ENCODE data around the gene GRWD1. TPM values are rescaled to one million over a fixed set of nuclear protein-coding genes. Genes with fewer than 3 reads are reported as not detected.

Gene GRWD1
- total RNA-seq, 1 donor from 2014 or later: 77.8 TPM

DNA sequence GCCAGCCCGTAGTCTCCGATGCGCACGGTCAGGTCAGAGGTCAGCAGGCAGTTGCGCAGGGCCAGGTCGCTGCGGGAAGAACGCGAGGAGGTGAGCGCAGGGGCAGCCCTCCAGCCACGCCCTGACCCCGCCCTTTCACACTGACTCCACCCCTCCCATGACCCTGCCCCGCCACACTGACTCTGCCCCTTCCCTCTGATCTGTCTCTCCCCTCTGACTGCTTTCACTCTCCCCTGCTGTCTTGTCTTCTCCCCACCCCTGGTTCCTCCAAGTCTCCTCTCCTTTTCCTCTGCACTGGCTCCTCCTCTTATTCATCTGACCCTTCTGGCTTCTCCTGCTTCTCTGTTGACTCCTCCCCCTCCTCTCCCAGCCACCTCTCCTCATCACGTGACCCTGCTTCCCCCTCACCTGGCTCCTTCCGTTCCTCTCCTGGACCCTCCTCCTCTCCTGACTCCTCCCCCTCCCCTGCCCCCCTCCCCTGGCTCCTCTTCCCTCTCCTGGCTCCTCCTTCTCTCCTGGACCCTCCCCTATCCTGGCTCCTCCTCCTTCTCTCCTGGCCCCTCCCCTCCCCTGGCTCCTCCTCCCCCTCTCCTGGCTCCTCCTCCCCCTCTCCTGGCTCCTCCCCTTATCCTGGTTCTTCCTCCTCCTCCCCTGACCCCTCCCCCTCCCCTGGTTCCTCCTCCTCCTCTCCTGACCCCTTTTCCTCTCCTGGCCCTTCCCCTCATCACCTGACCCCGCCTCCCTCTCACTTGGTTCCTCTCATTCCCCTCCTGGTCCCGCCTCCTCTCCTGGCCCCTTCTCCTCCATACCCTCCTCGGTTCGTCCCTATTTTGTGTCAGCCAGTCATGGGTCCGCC, 55.9 kb downstream of the GRWD1 start:
- no peak overlapping the region for H3K27ac Mint-ChIP-seq
- intact Hi-C loops (cut with micrococcal nuclease): no loop called here
- DNase-seq (ENCODE audit: low spot score): peak; percentile 62
- peak overlapping the region; percentile 55 for H3K4me3 Mint-ChIP-seq (ENCODE audit: low read depth)
- peaks cover 6% of the 10 kb centered on the region for H3K27me3 Mint-ChIP-seq (ENCODE audit: low read depth)
- H3K9me3 Mint-ChIP-seq: no peaks in the 10 kb centered on the region
- H3K4me1 Mint-ChIP-seq (ENCODE audit: low read depth): peaks cover 6% of the 10 kb centered on the region
- H3K36me3 Mint-ChIP-seq (ENCODE audit: low read depth): no peaks in the 10 kb centered on the region

DNA sequence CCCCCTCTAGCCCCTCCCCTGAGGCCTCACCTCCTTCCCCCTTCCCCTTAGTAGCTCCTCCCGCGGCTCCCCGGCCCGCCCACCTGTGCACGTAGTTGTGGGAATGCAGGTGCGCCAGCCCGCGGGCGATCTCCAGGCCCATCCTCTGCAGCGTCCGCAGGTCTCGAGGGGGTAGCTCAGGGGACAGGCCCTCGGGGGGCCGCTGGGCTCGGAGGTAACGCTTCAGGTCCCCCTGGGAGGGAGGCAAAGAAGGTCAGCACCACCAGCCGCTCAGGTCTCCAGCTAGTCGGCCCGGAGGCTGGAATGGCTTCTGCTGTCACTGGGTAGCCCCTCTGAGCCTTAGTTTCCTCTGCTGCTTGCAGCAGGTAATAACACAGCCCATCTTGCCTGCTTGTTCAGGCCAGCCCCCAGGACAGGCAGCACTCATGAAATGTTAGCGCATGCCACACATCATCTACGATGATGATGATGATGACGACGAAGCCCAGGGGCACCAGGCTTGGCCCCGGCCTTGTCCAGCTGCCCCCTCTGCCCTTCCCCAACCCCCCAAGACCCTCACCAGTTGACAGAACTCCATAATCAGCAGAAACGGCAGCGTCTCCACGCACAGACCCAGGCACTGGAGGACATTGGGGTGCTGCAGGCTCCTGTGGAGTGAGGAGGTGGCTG, 56.7 kb downstream of the GRWD1 start:
- peaks cover 2% of the 10 kb centered on the region for H3K27me3 Mint-ChIP-seq (ENCODE audit: low read depth)
- H3K9me3 Mint-ChIP-seq: no peaks in the 10 kb centered on the region
- no peaks in the 10 kb centered on the region for H3K36me3 Mint-ChIP-seq (ENCODE audit: low read depth)
- no peak overlapping the region for H3K4me3 Mint-ChIP-seq (ENCODE audit: low read depth)
- intact Hi-C loops (cut with micrococcal nuclease): no loop called here
- no peak for DNase-seq (ENCODE audit: low spot score)
- H3K4me1 Mint-ChIP-seq (ENCODE audit: low read depth): peaks cover 6% of the 10 kb centered on the region
- no peak overlapping the region for H3K27ac Mint-ChIP-seq

DNA sequence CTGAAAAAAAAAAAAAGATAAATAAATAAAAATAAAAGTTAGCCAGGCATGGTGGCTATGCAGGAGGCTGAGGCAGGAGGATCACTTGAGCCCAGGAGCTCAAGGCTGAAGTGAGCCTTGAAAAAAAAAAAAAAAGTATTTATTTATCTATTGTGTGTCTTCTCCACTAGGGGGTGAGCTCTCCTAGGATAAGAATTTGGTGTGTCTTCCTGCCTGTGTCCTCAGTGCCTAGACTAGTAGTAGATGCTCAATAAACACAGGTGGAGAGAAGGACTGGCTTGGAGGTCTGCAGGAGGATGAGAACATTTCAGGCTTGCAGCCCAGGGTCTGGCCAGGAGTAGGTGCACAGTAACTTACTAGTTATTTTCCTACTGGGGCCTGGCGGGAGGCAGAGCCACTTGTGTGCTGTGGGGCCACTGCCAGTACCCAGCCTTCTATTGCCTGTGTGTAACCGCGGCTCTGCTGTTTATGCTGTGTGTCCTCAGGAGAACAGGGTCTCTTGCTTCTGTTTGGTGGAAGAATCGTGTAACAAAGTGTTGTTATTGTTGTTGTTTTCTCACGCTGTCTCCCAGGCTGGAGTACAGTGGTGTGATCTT, 60.5 kb downstream of the GRWD1 start:
- DNase-seq (ENCODE audit: low spot score): no peak
- Mint-ChIP-seq H3K27me3 (ENCODE audit: low read depth) (no peaks in the 10 kb centered on the region), H3K27ac (no peak overlapping the region), H3K36me3 (ENCODE audit: low read depth) (no peaks in the 10 kb centered on the region), H3K9me3 (no peaks in the 10 kb centered on the region), H3K4me3 (ENCODE audit: low read depth) (no peak overlapping the region), H3K4me1 (ENCODE audit: low read depth) (peaks cover 15% of the 10 kb centered on the region)
- intact Hi-C loops (cut with micrococcal nuclease): loop anchor here (1.0 to 2.0 kb wide), 2 partner anchors 78 to 103 kb away; no protein-coding TSS in a partner anchor

Other genes starting within 250 kb of the GRWD1 start
- gene CARD8, start 190.1 kb upstream of the GRWD1 start, total RNA-seq: 108 and 110 TPM in 2 replicates
- gene ZNF114, start 175.9 kb upstream of the GRWD1 start, total RNA-seq: 0.37 and 0.94 TPM in 2 replicates
- gene EMP3, start 120.4 kb upstream of the GRWD1 start, total RNA-seq: 318 and 329 TPM in 2 replicates
- gene TMEM143, start 82.0 kb upstream of the GRWD1 start, total RNA-seq: 12.8 and 13.1 TPM in 2 replicates
- gene SYNGR4, start 81.6 kb upstream of the GRWD1 start, total RNA-seq: not detected in 2 replicates
- gene KDELR1, start 54.4 kb upstream of the GRWD1 start, total RNA-seq: 80.2 and 87.8 TPM in 2 replicates
- 0.34 and 0.39 TPM in 2 replicates for gene GRIN2D, start 52.3 kb upstream of the GRWD1 start, total RNA-seq
- gene KCNJ14, start 9.6 kb downstream of the GRWD1 start, total RNA-seq: 2.0 and 2.1 TPM in 2 replicates
- gene CYTH2, start 23.4 kb downstream of the GRWD1 start, total RNA-seq: 37.7 and 38.6 TPM in 2 replicates
- 3.1 and 5.1 TPM in 2 replicates for gene LMTK3, start 65.9 kb downstream of the GRWD1 start, total RNA-seq
- gene SULT2B1, start 106.2 kb downstream of the GRWD1 start, total RNA-seq: not detected in 2 replicates
- not detected in 2 replicates for gene SPACA4, start 160.8 kb downstream of the GRWD1 start, total RNA-seq
- 4.3 and 6.4 TPM in 2 replicates for gene FAM83E, start 169.1 kb downstream of the GRWD1 start, total RNA-seq
- gene RPL18, start 173.2 kb downstream of the GRWD1 start, total RNA-seq: 1,853 and 1,861 TPM in 2 replicates
- 34.3 and 35.0 TPM in 2 replicates for gene SPHK2, start 173.5 kb downstream of the GRWD1 start, total RNA-seq
- gene DBP, start 191.4 kb downstream of the GRWD1 start, total RNA-seq: 7.3 and 7.9 TPM in 2 replicates
- 5.4 and 6.5 TPM in 2 replicates for gene CA11, start 200.2 kb downstream of the GRWD1 start, total RNA-seq
- gene NTN5, start 227.0 kb downstream of the GRWD1 start, total RNA-seq: 0.46 and 0.55 TPM in 2 replicates
- gene FUT2, start 250.0 kb downstream of the GRWD1 start, total RNA-seq: not detected in 2 replicates